Stimulated activated CD8-positive, alpha-beta memory T cell treated with anti-CD3 and anti-CD28 coated beads, Interleukin-7, amount 100 ng/mL, for 4 hours (primary cell): ENCODE results near the gene IQCK.
"Not testable (repeated sequence)": the region's sequence is repeated elsewhere in the genome, so short reads cannot be mapped to it uniquely, and the experiment has no call there.

Source experiments
- DNase-seq, 2 donors: peaks; one replicate each; pipeline ENCODE4 v3.0.0-alpha.2; 2020; ENCODE audit warnings: low read depth in 2 of 2

The IQCK gene

DNA sequence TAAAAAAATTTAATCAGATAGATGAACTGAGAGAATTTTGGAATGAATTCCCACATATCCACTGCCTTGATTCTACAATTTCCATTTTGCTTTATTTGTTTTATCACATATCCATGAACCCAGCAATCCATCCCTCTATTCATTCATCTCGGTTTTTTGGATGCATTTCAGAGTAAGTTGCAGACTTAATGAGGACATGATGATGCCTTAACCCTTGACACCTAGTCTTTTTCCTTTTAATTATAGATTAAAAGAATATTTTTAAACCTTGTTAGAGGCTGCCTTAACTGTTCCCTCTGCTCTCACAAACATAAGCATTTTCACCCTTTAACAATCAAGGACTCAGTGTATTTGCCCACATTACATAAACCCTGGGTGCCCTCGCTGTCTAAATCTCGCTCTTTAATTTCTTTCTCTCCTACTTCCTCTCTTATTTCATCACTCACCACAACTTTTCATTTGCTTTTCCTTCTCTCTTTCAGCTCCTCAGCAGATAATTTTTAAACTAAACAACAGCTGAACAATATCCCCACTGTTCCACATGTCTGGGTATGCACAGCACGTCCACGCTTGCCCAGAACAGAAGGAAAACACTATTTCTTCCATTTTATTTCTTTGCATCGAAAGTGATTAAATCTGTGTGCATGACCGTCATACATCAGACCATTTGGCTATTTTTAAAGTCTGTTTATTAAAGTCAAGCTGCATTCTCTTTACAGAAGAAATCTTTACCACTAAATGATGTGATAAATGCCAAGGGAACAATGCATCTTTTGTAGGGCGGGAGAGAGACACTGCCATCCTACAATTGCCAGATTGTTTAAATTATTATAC is 39.9 kb downstream of the IQCK start:
- DNase-seq, result no peak

DNA sequence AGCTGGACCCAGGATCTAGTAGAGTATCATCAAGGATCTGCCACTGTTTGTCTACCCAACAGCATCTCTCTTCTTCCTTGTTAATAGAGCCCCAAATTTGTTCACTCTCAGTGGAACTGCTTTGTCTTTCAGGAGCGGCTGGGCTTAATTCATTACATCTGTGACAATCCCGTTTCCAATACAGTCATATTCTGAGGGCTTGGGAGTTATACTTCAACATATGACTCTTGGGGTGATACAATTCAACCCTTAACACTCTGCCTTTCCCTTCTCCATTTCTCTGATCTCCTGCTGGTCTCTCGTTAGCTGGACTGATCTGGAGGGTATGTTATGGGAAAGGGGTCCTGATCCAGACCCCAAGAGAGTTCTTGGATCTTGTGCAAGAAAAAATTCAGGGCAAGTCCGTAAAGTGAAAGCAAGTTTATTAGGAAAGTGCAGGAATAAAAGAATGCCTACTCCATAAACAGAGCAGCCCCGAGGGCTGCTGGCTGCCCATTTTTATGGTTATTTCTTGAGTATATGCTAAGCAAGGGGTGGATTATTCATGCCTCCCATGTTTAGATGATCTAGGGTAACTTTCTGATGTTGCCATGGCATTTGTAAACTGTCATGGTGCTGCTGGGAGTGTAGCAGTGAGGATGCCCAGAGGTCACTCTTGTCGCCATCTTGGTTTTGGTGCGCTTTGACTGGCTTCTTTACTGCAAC is 42.4 kb downstream of the IQCK start:
- no peak for DNase-seq

DNA sequence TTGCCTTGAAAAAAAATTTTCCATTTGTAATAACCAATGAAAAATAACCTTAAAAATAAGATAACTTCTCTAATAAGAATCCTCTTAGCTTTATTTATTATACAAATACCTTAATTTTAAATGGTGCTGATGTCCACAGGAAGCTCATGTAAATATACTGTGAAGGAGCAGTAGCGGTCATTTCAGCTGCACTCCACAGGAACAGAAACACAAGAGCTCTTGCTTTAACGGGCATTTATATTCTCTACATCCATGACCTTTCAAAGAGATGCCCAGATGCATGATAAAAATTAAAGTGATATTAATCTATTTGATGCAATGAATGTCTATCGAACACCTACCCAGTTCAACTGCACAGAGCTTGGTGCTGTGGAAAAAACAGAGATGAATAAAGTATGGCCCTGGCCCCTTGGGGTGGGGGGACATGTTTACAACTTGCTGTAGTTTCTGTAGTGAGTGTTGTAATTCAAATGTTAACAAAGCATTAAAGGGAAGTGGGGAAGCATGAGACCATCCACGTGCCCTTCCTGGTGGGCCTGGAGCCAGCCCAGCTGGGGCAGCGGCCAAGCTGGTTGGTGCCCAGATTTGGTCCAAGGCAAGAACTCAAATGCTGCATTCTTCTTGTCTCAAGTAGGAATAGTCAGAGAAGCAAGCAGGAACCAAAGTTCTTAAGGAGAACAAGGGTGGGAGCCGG is 47.9 kb downstream of the IQCK start:
- DNase-seq, result no peak

DNA sequence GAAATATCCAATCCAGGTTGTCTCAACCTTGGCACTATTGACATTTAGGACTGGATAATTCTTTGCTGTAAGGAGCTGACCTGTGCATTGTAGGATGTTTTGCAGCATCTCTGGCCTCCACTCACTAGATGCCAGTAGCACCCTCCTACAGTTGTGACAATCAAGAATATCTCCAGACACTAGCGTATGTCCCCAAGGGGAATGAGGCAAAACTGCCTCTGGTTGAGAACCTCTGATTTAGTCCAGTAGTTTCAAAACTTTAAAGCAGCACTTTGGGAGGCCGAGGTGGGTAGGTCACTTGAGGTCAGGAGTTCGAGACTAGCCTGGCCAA is 48.4 kb downstream of the IQCK start:
- DNase-seq, result no peak

DNA sequence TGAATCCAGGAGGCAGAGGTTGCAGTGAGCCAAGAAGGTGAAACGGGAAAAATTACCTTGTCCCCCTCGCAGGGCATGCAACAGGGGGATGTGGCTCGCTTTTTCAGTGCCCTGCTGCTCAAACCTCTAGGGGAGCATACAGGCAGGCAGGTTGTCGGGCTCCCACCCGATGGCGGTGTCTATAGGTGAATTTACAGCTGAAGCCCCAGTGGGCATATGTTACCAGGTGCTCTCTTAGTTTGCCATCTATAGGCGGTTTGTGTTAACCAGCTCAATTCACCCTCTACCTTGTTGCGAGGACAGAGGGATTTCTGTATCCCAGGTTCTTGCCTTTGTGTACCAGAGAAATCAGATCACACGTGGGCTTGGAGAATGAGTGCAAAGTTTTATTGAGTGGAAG is 48.9 kb downstream of the IQCK start:
- no peak for DNase-seq

DNA sequence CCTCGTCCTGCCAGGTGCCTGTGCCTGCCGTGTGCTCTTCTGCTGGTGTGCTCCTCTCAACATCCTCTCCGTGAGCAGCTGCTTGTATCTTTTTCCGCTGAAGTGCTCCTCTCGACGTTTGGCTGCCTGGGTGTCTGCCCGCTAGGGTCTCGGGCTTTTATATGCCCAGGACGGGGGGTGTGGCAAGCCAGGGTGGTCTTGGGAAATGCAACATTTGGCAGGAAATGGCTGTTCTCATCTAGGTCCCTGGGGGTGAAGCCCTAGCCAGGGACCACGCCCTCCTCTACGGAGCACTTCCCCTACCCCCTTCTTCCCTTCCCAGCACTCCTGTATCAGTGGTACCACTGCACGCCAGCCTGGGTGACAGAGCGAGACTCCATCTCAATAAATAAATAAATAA is 49.4 kb downstream of the IQCK start:
- DNase-seq, result no peak

DNA sequence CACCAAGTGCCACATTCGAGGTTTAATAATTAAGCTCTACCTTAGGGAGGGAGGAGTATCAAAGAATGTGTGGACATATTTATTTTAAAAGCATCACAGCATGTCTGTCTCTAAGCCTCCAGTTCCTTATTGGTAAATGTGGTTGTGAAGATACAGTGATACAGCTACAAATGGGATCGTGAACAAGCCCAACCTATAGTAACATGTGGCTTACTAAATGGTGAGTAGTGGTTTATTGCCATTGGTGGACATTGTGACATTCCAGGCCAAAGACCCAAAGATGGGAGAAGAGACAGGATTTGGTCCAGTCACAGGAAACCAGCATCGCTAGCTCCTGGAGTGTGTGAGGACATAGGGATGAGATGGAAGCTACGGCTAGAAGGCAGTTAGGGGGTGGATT is 51.2 kb downstream of the IQCK start:
- no peak for DNase-seq

DNA sequence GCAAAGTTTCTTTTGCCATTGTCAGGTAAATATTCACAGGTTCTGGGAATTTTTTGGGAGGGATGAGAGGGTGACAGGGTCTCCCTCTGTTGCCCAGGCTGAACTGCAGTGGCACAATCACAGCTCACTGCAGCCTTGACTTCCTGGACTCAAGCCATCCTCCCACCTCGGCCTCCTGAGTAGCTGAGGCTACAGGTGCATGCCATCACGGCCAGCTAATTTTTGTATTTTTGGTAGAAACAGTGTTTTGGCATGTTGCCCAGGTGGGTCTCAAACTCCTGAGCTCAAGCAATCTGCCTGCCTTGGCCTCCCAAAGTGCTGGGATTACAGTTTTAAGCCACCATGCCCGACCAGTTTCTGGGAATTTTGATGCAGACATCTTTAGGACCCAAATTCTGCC is 53.0 kb downstream of the IQCK start:
- DNase-seq, result no peak

DNA sequence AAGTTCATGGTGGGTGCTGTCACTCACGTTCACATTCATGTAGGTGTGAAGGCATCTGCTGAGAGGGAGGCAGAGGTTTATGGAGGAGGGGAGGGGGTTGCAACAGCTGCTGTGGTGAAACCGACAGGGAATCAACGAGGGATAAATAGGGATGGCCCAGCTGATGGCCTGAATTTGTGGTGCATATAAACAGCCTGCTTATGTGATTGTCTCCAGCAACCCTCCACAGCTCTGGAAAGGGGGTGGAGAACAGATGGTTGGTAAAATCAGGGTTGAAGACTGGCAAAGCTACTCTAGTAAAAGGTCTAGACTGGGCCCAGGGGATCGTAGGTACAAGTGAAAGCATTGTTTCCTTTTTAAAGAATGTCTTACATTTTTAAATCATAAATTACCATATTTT is 53.7 kb downstream of the IQCK start:
- no peak for DNase-seq

DNA sequence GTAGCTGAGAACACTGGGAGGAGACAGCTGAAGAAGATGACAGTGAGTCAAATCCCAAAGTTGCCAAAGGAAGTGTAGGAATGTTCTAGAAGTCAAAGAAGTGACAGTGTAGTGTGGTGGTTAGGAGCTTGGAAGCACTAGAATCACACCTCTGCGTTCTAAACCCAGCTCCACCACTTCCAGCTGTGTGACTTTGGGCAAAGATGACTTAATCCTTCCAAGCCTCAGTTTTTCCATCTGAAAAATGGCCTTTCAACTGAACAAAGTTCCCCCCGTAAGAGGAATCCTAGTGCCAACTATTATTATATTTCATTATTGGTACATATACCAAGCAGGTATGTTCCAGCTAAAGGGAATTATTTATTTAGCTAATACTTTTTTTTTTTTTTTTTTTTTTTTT is 56.0 kb downstream of the IQCK start:
- DNase-seq, result no peak

DNA sequence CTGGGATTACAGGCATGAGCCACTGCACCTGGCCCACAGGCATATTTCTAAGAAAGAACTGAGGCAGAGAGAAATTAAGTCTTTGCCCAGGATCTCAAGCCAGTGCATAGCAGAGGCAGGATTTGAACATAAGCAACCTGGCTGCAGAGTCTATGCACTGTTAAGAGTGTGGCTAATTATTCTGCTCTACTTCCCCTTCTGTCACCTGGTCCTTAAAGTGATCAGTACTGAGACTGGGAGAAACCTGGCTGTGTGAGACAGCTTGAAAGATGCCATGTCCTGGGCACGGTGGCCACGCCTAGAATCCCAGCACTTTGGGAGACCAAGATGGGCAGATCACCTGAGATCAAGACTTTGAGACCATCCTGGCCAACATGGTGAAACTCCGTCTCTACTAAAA is 58.1 kb downstream of the IQCK start:
- DNase-seq, result no peak

DNA sequence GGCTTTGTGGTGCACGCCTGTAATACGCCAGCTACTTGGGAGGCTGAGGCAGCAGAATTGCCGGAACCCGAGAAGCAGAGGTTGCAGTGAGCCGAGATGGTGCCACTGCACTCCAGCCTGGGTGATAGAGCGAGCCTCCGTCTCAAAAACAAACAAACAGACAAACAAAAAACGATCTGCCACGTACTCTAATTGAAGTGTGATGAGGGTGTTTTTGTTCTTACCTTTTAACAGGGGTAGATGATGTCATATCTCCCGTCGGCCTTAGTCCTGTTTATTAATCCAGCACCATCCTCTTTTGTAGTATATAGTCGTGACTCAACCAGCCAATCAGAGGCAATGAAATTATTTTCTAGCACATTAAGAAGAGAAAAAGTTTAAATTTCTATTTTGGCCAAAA is 58.5 kb downstream of the IQCK start:
- DNase-seq, result no peak

DNA sequence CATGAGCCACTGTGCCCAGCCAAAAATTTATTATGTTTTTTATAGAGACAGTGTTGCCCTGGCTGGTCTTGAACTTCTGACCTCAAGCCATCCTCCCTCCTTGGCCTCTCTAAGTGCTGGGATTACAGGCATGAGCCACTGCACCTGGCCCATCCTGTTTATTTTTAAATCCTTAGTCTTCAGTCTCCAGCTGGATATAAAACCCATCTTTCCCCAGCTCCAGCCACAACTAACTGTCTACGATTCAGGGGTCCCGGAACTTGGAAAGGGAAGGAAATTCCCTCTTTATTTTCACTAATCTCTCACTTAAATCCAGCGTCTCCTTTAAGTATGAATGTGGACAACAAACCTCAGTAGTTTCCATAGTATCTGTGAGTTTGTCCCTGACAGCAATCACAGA is 62.2 kb downstream of the IQCK start:
- no peak for DNase-seq

DNA sequence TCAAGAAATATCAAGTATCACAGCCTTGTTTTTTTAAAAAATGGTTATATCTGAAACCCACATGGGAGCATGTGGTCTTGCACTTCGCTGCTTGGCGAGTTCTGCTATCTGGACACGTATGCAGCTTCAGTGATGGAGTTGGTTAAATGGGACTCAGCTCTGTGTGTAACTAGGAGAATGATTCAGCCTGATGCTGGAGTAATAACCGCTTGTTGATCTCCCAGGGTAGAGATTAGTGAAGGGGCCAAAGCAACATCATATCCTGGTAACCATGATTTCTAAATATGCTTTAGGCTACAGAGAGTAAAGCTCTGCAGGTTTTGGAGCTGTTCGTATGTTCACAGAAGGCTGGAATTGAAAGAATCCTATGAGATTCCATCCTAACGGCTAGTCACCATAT is 63.2 kb downstream of the IQCK start:
- DNase-seq, result no peak

DNA sequence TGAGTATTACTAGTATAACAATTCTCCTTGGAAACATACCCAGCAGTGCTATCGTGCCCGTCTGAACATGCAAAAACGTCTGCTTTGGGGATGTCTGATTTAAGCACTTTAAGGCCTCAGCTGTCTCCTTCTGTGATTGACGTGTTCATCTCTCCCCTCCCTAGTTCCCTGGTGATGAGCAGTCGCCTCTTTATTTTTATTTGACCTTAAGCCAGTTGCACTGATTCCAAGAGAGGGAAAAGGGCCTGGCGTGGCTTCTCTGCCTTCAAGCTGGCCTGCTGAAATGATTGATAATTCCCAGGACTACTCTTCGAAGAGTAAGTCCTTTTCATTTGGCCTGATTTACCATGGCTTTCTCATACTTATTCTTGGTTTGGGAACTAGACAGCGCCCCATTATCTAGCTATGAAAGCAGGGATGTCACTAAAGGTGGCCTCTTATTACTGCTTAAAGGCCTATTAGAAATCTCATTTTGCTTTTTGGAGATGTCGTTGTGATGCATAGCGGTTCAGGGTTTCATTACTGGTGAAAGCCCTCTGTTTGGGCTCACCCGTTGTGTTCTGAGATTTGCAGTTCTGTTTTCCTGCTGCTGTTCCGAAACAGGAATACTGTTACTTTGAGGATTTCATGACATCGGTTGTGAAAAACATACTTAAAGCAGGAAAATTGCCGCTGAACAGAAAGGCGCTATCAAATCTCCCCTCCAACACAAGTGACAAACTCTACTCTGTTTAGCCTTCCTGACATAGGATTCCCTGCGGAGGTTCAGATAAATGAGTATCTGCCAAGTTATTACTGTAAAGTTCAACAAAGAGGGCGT is 65.5 kb downstream of the IQCK start:
- no peak for DNase-seq

DNA sequence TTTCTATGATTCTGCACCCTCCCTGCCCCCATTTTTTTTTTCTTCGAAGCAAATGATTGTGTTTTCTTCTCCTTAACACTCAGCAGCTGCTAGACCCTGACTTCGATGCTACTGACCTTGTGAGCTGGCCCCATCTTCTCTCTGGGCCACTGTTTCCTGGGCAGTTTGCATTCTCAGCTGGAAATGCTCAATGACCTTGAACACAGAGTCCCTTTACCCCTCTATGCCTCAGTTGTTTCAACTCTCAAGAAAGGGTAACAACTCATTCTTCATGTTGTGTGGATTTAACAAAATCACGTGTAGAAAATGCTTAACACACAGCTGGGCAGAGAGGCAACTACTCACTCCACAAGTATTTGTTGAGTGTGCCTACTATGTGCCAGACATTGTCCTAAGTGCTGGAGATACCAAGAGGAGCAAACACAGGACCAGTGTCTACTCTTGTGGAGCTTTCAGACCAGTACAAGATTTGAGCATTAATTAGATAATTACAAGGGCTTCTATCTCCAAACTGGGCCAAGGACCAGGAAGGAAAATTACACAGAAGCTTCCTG is 66.2 kb downstream of the IQCK start:
- DNase-seq, result no peak

DNA sequence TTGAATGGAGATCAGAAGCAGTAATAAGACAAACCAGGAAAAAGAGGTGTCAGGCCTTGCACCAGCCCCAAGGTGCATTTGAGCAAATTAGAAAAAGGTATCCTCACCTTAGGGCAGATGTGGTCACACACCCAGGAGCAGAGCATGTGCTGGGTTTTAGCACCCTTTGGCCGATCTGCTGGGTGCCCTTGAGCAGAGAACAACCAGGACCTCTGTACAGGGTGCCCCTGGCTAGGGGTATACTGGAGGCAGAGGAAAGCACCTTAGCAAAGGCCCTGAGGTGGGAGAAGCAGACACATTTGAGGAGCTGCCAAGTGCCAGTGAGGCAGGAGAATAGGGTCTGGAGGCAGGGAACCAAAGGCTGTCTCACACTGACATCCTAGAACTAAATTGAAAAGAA is 67.0 kb downstream of the IQCK start:
- no peak for DNase-seq

DNA sequence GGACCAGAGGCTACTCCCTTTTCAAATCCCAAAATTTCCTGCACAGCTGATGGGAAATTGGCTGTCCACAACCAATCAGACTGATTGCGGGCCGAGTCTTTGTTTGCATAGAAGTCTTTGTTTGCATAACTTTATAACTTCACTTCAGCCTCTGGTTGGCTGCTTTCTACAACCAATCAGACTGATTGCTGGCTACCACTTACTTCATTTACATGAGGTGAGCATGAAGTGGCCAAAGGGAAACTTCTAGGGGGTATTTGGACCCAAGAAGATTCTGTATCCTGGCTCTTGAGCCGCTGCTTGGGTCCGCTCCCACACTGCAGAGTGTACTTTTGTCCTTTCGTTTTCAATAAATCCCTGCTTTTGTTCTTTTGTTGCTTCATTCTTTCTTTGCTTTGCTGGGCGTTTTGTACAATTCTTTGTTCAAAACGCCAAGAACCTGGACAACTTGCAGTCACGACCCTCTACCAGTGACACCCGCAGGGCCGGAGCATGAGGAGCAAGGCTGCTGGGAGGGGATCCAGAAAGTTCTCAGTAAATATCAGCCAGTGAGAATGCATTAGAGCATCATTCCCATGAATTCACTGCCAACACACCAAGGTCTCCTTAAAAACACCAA is 67.5 kb downstream of the IQCK start:
- no peak for DNase-seq

DNA sequence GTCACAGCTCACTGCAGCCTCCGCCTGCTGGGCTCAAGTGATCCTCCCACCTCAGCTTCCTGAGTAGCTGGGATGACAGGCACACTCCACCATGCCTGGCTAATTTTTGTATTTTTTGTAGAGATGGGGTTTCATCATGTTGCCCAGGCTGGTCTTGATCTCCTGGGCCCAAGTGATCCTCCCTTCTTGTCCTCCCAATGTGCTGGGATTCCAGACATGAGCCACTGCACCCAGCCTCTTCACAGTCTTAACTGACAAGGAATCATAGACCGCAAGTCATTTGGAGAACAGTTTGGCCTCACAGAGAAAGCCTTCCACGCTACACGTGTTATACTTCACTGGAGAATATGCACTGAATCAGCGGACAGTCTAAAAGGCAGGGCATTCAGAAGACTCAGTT is 83.3 kb downstream of the IQCK start:
- DNase-seq, result not testable (repeated sequence)

DNA sequence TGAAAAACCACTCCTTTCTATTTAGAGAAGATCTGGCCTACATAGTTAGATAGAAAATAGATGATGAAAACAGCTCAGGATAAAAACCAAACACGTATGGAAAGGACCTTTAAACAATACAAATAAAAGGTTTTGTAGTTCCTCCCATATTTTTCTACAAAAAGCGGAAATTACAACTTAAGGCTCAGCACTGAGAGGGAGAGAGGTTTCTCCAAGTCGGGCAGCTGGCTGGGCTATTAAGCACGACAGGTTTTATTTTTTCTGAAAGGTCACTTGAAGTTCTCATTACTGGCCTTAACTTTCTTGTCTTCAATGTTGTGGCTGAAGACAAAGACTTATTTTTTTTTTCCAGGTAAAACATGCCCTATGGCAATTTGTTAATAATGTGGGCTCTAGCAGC is 83.8 kb downstream of the IQCK start:
- DNase-seq, result not testable (repeated sequence)

DNA sequence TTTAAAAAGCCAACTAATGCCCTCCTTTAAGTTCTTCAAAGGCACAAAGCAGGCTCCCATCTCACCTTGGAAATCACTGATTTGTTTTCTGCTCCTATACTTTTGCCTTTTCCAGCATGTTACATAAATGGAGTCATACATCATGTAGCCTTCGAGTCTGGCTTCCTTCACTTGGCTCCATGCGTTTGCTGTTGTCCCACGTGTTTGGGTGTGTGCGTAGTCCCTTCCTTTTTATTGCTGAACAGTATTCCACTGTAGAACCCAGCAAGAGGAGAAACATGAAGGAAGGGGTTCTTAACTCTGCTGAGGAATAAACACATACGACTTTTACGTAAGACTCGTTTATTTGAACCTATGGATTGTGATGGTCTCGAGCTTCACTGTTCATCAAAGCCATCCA is 84.5 kb downstream of the IQCK start:
- DNase-seq, result no peak
